Kidney (tissue), 14 donors: ENCODE measurements around the gene GPC6. TPM values are rescaled to one million over a fixed set of nuclear protein-coding genes. Genes with fewer than 3 reads are reported as not detected.

Experiments used
- DNase-seq, 5 donors: peaks; one replicate each; pipeline ENCODE4 v3.0.0-alpha.2; 2013 to 2020
- FAIRE-seq: peaks from 2 replicates; lab custom pipeline; 2012; peaks lifted over from hg19 to GRCh38; lab: Jason Lieb, UNC
- H3K27ac ChIP-seq, 2 donors: one replicate each; pipeline ENCODE4 v1.7.0; 2013; ENCODE audit warnings: low read depth in 2 of 2, low read length in 2 of 2, inconsistent platforms in 1 of 2
- H3K27me3 ChIP-seq: one replicate; pipeline ENCODE4 v1.7.1; 2013; ENCODE audit warnings: low read length, inconsistent platforms; ENCODE audit not compliant: control insufficient read depth, insufficient read depth
- H3K36me3 ChIP-seq, 3 donors: one replicate each; pipeline versions ENCODE4 v1.7.0 to v1.7.1; 2013; ENCODE audit warnings: low read length in 3 of 3, control low read depth in 1 of 3, inconsistent platforms in 1 of 3; ENCODE audit not compliant: insufficient read depth in 3 of 3, control insufficient read depth in 2 of 3
- H3K4me1 ChIP-seq, 3 donors: one replicate each; pipeline versions ENCODE4 v1.7.0 to v1.7.1; 2013; ENCODE audit warnings: low read length in 3 of 3, inconsistent platforms in 1 of 3, low read depth in 1 of 3; ENCODE audit not compliant: control insufficient read depth in 2 of 3, insufficient read depth in 2 of 3
- H3K4me3 ChIP-seq, 3 donors: one replicate each; pipeline versions ENCODE4 v1.7.0 to v1.8.1; 2013; ENCODE audit warnings: low read length in 3 of 3, control low read depth in 1 of 3, inconsistent platforms in 1 of 3
- H3K9ac ChIP-seq, 3 donors: one replicate each; pipeline versions ENCODE4 v1.7.0 to v1.7.1; 2013; ENCODE audit warnings: low read length in 3 of 3, control low read depth in 1 of 3, inconsistent platforms in 1 of 3
- H3K9me3 ChIP-seq, 3 donors: one replicate each; pipeline versions ENCODE4 v1.7.0 to v1.7.1; 2013; ENCODE audit warnings: low read length in 3 of 3, control low read depth in 1 of 3, inconsistent platforms in 1 of 3; ENCODE audit not compliant: control insufficient read depth in 2 of 3, insufficient read depth in 1 of 3
- CTCF ChIP-seq: IDR thresholded peaks from 3 replicates; pipeline ENCODE4 v1.5.1; 2012; ENCODE audit warnings: mild to moderate bottlenecking, moderate library complexity, borderline replicate concordance; ENCODE audit not compliant: insufficient read depth; ENCODE audit errors: extremely low read depth
- intact Hi-C: fragments of 100-400 bp; cut with DNase I; formaldehyde crosslinking; loops from one replicate; pipeline ENCODE4 v1.11.1; 2022
- polyA plus RNA-seq: library from polyadenylated mRNA; stranded (reverse); fragments of 350-450 nt; fragmentation: Illumina TruSeq; extraction: RNeasy Lipid Tissue Mini Kit (QIAGEN cat#74804); gene quantifications from one replicate; pipeline ENCODE4 v1.2.3, GENCODE V29; 2014; ENCODE audit warnings: low read depth, low replicate concordance; ENCODE audit not compliant: insufficient read depth
- total RNA-seq: library from RNA; stranded (reverse); fragmentation: NEBNext Ultra II Directional; extraction: Animal tissue kit (Norgen Biotek cat#: 25700); gene quantifications from one replicate; pipeline ENCODE4 v1.2.1, GENCODE V29; 2021
- donor health status: control.
- donor health status: control.
- donor health status: control.
- donor health status: control.
- donor health status: control.
- donor health status: DM: yes; HTN: yes; CAD: no.
- donor health status: Normal renal cell carcinoma (clear cell type).

GPC6 gene
- total and polyA plus RNA-seq, 2 donors from 2014 or later, result 6.2 to 15.5 TPM

GRCh38 chr13:93289053-93289452 lies 62.4 kb downstream of the GPC6 start:
- no peak for FAIRE-seq
- intact Hi-C loops, result no loop called here

GRCh38 chr13:93289842-93290241 lies 63.2 kb downstream of the GPC6 start:
- no peak for FAIRE-seq
- H3K27ac ChIP-seq, result no peak overlapping the region

More at GRCh38 chr13:93289053-93289452, 62.4 kb downstream of the GPC6 start:
- TF ChIP-seq CTCF, result no peak
- Histone ChIP-seq H3K4me1 (no peaks in the 10 kb centered on the region), H3K9ac (no peak overlapping the region), H3K9me3 (no peaks in the 10 kb centered on the region), H3K27ac (no peak overlapping the region), H3K27me3 (no peaks in the 10 kb centered on the region), H3K36me3 (no peaks in the 10 kb centered on the region), H3K4me3 (no peak overlapping the region)
- DNase-seq, result no peak

GRCh38 chr13:93290503-93290902 lies 63.9 kb downstream of the GPC6 start:
- no peaks in the 10 kb centered on the region for H3K9me3 ChIP-seq
- FAIRE-seq (no peak), DNase-seq (no peak)
- intact Hi-C loops, result no loop called here
- H3K27ac ChIP-seq, result no peak overlapping the region
- H3K36me3 ChIP-seq, result no peaks in the 10 kb centered on the region
- no peaks in the 10 kb centered on the region for H3K4me1 ChIP-seq
- H3K27me3 ChIP-seq, result no peaks in the 10 kb centered on the region
- no peak overlapping the region for H3K9ac ChIP-seq
- H3K4me3 ChIP-seq, result no peak overlapping the region
- TF ChIP-seq CTCF, result no peak

More at GRCh38 chr13:93289842-93290241, 63.2 kb downstream of the GPC6 start:
- H3K4me1 ChIP-seq, result no peaks in the 10 kb centered on the region
- H3K36me3 ChIP-seq, result no peaks in the 10 kb centered on the region
- no peaks in the 10 kb centered on the region for H3K9me3 ChIP-seq
- no peaks in the 10 kb centered on the region for H3K27me3 ChIP-seq
- intact Hi-C loops, result no loop called here
- no peak overlapping the region for H3K9ac ChIP-seq
- no peak for DNase-seq
- H3K4me3 ChIP-seq, result no peak overlapping the region
- no peak for TF ChIP-seq CTCF

GRCh38 chr13:93292366-93292765 lies 65.8 kb downstream of the GPC6 start:
- Histone ChIP-seq H3K36me3 (no peaks in the 10 kb centered on the region), H3K9ac (no peak overlapping the region), H3K27me3 (no peaks in the 10 kb centered on the region), H3K9me3 (no peaks in the 10 kb centered on the region), H3K4me1 (no peaks in the 10 kb centered on the region), H3K27ac (no peak overlapping the region), H3K4me3 (no peak overlapping the region)
- no peak for FAIRE-seq
- DNase-seq, result no peak
- intact Hi-C loops, result no loop called here
- no peak for TF ChIP-seq CTCF
